GM21825 (cell line): ENCODE measurements around the gene HAND2.

ENCODE experiments used
- ATAC-seq: cut with Tn5 transposase; IDR thresholded peaks from one replicate; pipeline ENCODE4 v1.9.1; 2021; ENCODE audit warnings: mild to moderate bottlenecking, moderate library complexity; ENCODE audit not compliant: unreplicated experiment

The HAND2 gene

DNA sequence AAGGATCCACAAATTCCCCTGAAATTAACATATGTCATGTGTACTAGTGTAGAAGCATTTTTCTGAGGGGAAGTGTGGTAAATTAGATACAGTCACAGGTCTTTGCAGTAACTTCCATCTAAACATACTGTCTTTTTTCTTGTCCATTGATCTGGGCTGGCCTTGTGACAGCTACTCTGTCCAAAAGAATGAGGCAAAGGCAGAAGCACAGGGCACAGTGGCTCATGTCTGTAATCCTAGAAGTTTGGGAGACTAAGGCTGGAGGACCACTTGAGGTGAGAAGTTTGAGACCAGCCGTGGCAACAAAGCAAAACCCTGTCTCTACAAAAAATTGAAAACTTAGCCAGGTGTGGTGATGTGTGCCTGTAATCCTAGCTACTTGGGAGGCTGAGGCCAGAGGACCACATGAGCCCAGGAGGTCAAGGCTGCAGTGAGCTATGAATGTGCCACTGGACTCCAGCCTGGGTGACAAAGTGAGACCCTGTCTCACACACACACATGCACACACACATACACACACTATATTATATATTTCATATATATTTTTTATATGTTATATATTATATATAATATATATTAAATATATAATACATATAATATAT, 47.6 kb downstream of the HAND2 start:
- ATAC-seq, result no peak

GRCh38 chr4:173478913-173479283, 51.1 kb downstream of the HAND2 start:
- no peak for ATAC-seq

GRCh38 chr4:173478201-173478912, 51.7 kb downstream of the HAND2 start:
- ATAC-seq, result no peak

DNA sequence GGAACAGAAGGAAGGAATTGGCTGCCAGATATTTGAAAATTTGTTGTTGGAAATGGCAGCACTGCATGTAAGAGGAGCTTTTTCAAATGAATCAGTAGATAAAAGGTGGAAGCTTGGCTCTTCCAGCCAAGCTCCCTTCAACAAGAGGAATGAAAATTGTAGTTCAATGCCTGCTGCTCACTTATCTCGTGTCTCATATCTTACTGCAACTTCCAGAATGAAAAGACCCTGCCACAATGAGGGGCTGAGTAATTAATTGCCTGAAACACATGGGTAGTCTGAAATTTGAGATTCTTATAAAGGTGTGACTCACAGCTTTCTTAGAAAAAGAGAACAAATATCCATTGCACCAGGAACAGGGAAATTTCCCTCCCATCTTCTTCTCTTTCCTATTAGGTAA, 53.0 kb downstream of the HAND2 start:
- no peak for ATAC-seq
